A172 (cell line): ENCODE measurements around the gene ALDH4A1. TPM values are rescaled to one million over a fixed set of nuclear protein-coding genes. Genes with fewer than 3 reads are reported as not detected.

Source experiments
- DNase-seq: peaks from one replicate; pipeline ENCODE4 v3.0.0-alpha.2; 2015; ENCODE audit warnings: low spot score
- total RNA-seq: library from RNA; depleted of rRNA; stranded (reverse); fragments of >200 nt; shearing (Covaris generic); gene quantifications from 2 replicates; pipeline ENCODE4 v1.2.3, GENCODE V29; 2014

The ALDH4A1 gene
- total RNA-seq, 1 experiment from 2014 or later, result 10.1 TPM

DNA sequence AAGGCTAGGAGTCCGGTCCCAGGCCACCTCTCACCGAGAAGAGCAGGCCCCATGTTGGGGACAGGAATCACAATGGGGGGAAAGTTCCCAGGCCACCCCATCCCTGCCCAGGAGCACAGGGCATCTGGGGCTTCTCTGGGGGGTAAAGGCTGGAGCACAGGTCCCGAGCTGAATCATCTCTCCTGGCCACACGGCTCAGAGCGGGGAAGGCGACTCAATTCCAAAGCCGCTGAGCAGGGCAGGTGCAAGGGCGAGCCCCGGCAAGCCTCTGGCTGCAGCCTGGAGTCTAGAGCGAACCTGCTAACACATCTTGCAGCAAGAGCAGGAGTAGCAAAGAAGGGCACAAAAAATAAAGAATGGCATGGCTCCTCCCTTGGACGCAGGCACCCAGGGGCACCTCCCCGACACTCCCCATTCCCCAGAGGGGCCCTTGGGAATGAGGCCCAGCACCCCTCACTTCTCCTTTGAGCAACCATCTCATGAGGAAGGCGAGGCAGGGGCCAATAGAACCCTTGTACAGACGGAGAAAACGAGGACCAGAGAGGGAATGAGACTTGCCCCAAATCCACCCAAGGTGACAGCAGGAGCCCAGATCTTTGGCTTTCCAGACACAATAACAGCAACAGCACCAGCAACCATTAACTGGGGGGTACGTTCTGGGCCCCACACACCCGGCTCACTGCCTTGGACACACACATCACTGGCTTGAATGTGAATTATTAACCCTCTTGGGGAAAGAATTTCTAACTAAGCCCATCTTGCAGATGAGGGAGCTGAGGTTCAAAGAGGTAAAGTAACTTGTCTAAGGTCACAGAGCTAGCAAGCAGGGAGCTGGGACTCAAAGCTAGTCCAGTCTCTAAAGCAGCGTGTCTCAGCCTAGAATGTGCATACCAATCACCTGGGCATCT, 20.7 kb upstream of the ALDH4A1 start:
- DNase-seq, result no peak

- peak; percentile 68 for DNase-seq
Observed at GRCh38 chr1:18922319-18922726, 20.0 kb upstream of the ALDH4A1 start.

- no peak for DNase-seq
Observed at GRCh38 chr1:18921516-18922251, 19.3 kb upstream of the ALDH4A1 start.

- no peak for DNase-seq
Observed at GRCh38 chr1:18920931-18921330, 18.6 kb upstream of the ALDH4A1 start.

GRCh38 chr1:18919956-18920355, 17.6 kb upstream of the ALDH4A1 start:
- DNase-seq, result no peak

DNA sequence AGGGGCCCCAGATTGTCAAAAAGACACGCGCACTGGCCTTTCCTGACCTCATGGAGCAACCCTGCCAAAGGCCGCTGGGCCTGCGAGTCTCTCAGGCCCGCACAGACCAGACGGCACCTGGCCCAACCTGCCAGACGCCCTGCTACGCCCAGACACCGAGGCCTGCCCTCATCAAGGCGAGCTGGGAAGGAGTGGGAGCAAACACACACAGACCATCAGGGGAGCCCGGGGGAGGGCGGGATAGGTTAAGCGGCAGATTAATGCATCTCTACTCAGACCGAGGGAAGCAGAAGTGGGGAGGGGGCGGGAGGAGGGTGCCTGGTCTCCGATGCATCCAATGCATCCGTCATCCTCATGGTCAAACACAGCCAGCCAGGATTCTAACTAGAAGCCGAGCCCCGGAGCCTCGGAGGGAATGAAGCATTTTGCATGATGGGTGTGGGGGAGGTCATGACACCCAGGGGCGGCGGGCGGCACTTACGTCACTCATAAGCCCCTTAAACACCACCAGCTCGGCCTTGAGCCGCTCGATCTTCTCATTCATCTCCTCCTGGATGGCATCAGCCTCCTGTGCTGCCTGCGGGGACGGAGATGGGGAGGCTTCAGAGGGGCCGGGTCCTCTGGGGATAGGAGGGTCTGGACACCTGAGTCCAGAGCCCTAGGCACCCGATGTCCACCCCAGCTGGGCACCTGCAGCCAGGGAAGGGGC, 17.0 kb upstream of the ALDH4A1 start:
- no peak for DNase-seq

DNA sequence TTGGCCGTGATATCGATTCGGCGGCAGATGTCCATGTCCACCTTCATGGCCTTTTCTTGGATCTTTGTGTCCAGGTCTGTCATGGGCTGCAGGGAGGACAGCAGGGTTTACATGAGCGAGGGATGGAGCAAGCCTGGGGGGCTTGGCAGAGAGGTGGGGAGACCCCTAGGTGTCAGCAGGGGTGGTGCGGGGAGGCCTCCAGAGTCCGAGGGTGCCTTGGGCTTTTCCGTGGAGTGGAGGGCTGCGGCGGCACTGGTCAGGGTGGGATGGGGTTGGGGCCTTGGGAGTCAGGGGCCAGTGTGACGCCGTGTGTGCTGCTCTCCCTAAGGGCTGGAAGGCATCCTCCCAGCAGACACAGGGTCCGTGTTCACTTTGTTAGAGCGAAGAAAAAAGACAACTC, 16.1 kb upstream of the ALDH4A1 start:
- DNase-seq, result no peak

DNA sequence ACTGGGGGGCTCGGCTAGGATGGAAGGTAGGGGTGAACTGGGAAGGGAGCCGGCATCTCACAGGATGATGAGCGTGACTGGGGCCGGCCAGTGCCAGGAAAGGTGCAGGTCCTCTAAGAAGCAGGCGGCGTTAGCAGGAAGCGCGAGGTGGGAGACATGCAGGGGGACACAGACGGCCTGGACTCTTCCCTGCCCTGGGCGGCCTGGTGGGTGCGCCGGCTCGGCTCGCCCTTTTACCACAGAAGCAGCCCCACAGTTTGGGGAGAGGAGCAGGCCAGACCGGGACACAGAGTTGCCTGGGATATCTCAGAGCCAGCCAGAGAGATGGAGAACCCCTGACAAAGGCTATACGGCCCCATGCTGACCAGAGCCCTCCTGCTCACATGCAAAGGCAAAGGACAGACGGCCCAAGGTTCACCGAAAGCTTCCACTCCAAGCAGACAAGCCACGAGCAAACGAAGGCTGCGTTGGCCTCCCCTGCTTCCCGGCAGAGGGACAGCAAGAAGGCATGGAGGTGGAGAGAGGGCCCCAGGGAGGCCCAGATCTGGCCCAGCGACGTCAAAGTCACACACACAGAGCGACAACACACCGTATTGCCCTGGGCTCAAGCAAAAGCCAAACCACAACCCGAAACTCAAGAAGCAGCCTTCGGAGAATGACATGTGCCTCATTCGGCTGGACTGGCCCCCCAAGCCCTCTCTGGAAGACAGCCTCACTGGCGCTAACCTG, 14.9 kb upstream of the ALDH4A1 start:
- no peak for DNase-seq

GRCh38 chr1:18915341-18915740, 13.0 kb upstream of the ALDH4A1 start:
- no peak for DNase-seq

GRCh38 chr1:18913065-18913835, 10.9 kb upstream of the ALDH4A1 start:
- peak; percentile 53 for DNase-seq

DNA sequence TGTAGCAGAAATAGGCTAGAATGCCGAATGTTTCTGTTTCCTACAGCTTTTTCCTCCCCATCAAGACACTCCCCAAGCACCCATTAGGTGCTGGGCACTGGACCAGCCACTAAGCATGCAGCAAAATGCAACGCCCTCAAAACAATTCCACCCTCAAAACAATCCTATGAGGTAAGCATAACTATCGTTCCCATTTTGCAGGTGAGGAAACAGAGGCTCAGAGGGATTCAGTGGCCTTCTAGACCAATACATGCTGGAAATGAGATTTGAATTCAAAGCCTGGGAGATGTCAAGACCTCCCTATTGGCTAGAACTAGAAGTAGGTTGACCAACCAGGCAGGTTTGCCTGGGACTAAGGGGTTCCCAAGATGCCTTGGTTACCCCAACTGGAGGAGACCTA, 10.2 kb upstream of the ALDH4A1 start:
- no peak for DNase-seq

- DNase-seq, result no peak
Observed at GRCh38 chr1:18908911-18909771, 6.8 kb upstream of the ALDH4A1 start.

DNA sequence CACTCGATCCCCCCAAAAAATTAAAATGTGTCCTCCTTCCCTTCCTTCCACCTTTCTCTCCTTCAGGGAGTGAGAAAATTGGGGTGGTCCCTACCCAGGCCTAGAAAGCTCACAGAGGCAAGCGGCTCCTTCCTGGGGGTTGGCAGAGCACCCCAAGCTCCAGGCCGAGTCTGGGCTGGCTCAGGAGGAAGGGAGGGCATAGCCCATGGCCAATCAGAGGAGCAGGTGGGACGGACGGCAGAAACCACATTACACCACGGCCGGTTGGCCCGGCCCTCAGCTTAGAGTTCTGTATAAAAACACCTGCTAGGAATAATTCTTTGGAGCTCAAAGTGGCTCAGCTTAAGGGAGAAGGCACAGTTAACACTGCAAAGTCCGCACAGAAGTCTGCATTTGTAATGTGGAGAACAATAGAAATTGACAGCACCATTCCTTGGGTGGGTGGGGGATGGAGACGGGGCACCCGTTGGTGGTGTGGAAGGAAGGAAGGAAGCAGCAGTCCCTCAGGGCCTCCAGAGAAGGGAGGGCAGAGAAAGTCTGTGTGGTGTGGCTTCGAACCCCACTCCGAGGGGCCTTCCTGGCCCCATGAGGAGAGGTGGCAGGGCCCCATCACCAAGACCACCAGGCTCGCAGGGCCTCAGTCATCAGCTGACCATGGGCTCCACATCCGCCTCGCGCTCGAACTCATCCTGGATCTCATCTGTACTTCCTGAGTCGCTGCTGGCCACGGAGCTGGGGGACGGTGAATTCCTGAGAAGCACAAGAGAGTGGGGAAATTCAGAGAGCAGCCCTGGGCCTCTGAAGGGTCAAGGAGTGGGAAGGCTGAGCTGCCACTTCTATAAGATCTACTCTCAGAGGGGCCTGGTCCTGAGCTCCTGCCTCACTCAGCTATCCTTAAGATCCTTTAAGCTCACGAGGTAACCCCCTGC, 5.8 kb upstream of the ALDH4A1 start:
- no peak for DNase-seq

GRCh38 chr1:18907021-18907916, 4.9 kb upstream of the ALDH4A1 start:
- peak; percentile 11 for DNase-seq

- no peak for DNase-seq
Observed at GRCh38 chr1:18903291-18903756, 969 bp upstream of the ALDH4A1 start.

DNA sequence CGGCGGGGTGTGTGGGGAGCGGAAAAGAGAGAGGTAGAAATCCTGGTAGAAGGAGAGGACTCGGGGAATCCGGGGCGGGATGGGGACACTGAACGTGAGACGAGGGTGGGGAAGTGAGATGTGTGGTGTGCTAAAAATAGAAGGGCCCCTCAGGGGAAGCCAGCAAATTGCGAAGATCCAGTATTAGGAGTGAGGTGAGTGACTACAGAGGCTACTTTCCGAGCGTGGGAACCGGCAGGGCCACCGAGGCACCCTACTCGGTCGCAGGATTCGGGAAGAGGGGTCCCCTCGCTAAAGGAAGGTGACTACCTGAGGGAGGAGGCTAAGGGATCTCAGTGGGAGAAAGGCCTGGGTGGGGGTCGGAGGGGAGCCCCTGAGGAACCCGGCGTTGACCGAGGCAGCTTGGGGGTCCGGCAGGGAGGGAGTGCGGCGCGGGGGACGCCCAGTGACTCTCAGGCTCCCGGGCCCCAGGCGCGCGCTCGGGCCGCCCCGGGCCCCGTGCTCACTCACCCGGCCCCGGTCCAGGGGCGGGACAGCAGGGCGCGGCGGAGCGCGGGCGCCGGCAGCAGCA, 318 bp downstream of the ALDH4A1 start:
- no peak for DNase-seq
